GM21360 (cell line): ENCODE measurements around the gene COX7B2.

Experiments
- ATAC-seq: cut with Tn5 transposase; IDR thresholded peaks from one replicate; pipeline ENCODE4 v1.9.1; 2021; ENCODE audit warnings: mild to moderate bottlenecking, moderate library complexity; ENCODE audit not compliant: unreplicated experiment

COX7B2 gene

GRCh38 chr4:46730075-46730474 is 179.0 kb downstream of the COX7B2 start:
- ATAC-seq = no peak

DNA sequence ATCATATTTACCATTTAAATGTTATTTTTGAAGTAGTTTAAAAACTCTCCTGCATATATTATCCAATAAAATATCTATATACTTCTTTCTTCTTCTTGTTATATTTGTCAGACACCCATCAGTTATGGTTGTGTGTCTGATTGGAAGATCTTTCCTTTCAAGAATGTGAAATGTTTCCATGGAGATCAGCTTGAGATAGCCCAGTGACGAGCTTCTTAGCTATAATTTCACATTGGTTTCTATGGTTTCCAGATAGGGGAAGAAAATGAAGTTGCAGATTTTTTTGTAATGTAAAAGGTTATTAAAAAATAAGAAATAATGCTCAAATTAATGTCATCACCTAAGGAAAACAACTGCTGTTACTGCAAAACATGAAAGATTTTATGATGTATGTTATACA is 189.0 kb downstream of the COX7B2 start:
- ATAC-seq = no peak

GRCh38 chr4:46717950-46718349 is 191.1 kb downstream of the COX7B2 start:
- no peak for ATAC-seq

DNA sequence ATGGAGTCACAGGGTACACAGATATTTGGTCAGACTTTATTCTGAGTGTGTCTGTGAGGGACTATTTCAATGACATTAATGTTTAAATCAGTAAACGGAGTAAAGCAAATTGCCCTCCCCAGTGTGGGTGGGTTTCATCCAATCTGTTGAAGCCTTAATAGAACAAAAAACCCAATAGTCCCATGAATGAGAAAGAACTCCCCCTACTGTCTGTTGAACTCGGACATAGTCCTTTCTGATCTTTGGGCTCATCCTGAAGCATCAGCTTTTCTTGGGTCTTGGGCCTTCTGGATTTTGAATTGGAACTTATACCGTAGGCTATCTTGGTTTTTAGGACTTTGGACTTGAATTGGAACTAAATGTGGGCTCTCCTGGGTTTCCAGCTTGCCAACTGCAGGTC is 193.6 kb downstream of the COX7B2 start:
- no peak for ATAC-seq

GRCh38 chr4:46698891-46699290 is 210.2 kb downstream of the COX7B2 start:
- ATAC-seq = no peak
